GM12878 (cell line): ENCODE results near the gene VPS18. TPM values are rescaled to one million over a fixed set of nuclear protein-coding genes. Genes with fewer than 3 reads are reported as not detected.
A peak's percentile ranks its signal among the peaks of the same experiment; 100 is the strongest.

Experiments
- MTA3 ChIP-seq: IDR thresholded peaks from 2 replicates; pipeline ENCODE4 v1.6.1; 2012; ENCODE audit warnings: low read length, inconsistent platforms, borderline replicate concordance
- NFXL1 ChIP-seq: fragments of 450-650 bp; IDR thresholded peaks from 2 replicates; pipeline ENCODE4 v1.6.1; 2017; ENCODE audit warnings: antibody characterized with exemption, mild to moderate bottlenecking, borderline replicate concordance
- SMAD1 ChIP-seq: fragments of 450-650 bp; IDR thresholded peaks from 2 replicates; pipeline ENCODE4 v1.6.1; 2018; ENCODE audit warnings: mild to moderate bottlenecking, low read depth; ENCODE audit not compliant: partially characterized antibody
- STAT1 ChIP-seq: fragments of 450-650 bp; conservative IDR thresholded peaks from 2 replicates; pipeline ENCODE4 v1.6.1; 2014; ENCODE audit warnings: antibody characterized with exemption, mild to moderate bottlenecking
- polyA plus RNA-seq, 11 experiments: library from polyadenylated mRNA; depleted of rRNA in 4 of 11; unstranded in 6 of 11; stranded (reverse) in 5 of 11; fragments of >200 nt; fragmentation: Nextera tagmentation in 4 of 11; fragmentation: Illumina TruSeq in 1 of 11; extraction: Ambion mirVana in 4 of 11; extraction: Trizol in 1 of 11; gene quantifications; 1 replicate in 1 of 11; 2 replicates in 10 of 11; pipeline versions ENCODE4 v1.2.1 to v1.2.3, GENCODE V29; 2011 to 2016; ENCODE audit warnings: inconsistent platforms in 2 of 11, missing spikeins in 2 of 11, low read depth in 1 of 11
- total RNA-seq, 4 experiments: library from RNA; depleted of rRNA in 3 of 4; stranded (reverse); fragments of >200 nt in 3 of 4; fragmentation: Illumina TruSeq in 1 of 4; extraction: Trizol in 1 of 4; gene quantifications; 2 replicates each; pipeline versions ENCODE4 v1.2.1 to v1.2.3, GENCODE V29; 2013 to 2021
- TF ChIP-seq, protein P1 (sequence below): fragments of 450-650 bp; IDR thresholded peaks from 2 replicates; pipeline ENCODE4 v1.6.1; 2016; ENCODE audit warnings: mild to moderate bottlenecking
- TF ChIP-seq, protein P2 (sequence below): IDR thresholded peaks from 2 replicates; pipeline ENCODE4 v1.6.1; 2012; ENCODE audit warnings: low read depth, low read length, improper control_type of control experiment
- TF ChIP-seq, protein P3 (sequence below), 3 experiments: IDR thresholded peaks in 2 of 3; conservative IDR thresholded peaks in 1 of 3; 2 replicates each; pipeline ENCODE4 v1.5.1; 2011; ENCODE audit warnings: low read depth in 3 of 3, low read length in 3 of 3, mild to moderate bottlenecking in 3 of 3, control low read depth in 2 of 3, moderate library complexity in 2 of 3, inconsistent platforms in 1 of 3, mixed read lengths in 1 of 3; ENCODE audit not compliant: control insufficient read depth in 2 of 3, insufficient read depth in 1 of 3; ENCODE audit errors: extremely low read depth in 1 of 3
- TF ChIP-seq, protein P4 (sequence below): fragments of 450-650 bp; IDR thresholded peaks from 2 replicates; pipeline ENCODE4 v1.6.1; 2017; ENCODE audit warnings: borderline replicate concordance
- TF ChIP-seq, protein P5 (sequence below): fragments of 450-650 bp; IDR thresholded peaks from 2 replicates; pipeline ENCODE4 v1.6.1; 2016; ENCODE audit warnings: mild to moderate bottlenecking

VPS18 gene
- total and polyA plus RNA-seq, 10 of the 15 experiments (the other 5 are each of a cell fraction or from before 2014, with no cell fraction given) = 0.71 to 20.4 (median 10.6) TPM

DNA sequence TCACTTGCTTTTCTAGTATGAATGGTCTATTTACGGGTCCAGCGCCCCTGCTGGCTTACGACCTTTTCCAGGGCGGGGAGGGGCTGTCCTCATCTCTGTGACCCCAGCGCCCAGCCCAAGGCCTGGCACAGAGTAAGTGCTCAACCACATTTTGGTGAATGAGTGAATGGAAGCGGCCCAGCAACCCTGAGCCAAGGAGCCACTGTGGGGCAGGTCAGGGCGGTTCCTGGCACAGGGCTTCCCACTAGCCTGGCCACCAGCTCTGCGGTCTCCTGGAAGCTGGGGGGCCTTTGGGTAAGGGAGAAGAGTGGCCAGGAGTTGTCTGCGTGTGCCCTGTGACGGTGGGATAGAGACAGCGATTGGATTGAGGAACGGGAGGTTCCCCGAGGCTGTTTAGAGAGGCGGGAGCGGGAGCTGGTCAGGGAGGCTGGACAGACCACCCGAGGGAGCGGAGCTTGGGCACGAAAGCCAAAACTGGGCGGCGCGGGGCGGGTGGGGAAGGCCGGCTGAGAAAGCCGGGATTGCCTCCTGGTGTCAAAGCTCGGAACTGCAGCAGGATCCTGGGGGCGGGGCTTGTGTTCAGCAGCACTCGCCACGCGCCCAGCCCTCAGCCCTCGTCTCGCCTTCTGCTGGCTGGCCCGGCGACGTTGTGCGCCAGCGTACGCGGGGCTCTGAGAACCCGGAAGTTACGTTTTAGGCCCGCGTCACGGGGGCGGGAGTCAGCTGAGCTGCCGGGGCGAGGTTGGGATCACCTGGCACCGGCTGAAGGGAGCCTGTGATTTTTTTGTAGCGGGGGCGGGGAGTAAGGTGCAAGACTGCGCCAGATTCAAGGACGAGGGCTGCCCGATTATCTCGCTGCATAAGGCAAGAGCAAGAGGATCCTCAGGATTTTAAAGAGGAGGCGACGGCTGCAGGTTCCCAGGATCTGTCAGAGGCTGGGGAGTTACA is at the start of gene VPS18 (continued):
- TF ChIP-seq, protein P1, sequence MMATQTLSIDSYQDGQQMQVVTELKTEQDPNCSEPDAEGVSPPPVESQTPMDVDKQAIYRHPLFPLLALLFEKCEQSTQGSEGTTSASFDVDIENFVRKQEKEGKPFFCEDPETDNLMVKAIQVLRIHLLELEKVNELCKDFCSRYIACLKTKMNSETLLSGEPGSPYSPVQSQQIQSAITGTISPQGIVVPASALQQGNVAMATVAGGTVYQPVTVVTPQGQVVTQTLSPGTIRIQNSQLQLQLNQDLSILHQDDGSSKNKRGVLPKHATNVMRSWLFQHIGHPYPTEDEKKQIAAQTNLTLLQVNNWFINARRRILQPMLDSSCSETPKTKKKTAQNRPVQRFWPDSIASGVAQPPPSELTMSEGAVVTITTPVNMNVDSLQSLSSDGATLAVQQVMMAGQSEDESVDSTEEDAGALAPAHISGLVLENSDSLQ = 0 out of 2 replicates have a peak, but pooled peaks have one; percentile 40
- no peak for TF ChIP-seq NFXL1
- no peak for TF ChIP-seq STAT1
- TF ChIP-seq MTA3 = no peak
- TF ChIP-seq, protein P2, sequence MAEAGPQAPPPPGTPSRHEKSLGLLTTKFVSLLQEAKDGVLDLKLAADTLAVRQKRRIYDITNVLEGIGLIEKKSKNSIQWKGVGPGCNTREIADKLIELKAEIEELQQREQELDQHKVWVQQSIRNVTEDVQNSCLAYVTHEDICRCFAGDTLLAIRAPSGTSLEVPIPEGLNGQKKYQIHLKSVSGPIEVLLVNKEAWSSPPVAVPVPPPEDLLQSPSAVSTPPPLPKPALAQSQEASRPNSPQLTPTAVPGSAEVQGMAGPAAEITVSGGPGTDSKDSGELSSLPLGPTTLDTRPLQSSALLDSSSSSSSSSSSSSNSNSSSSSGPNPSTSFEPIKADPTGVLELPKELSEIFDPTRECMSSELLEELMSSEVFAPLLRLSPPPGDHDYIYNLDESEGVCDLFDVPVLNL = 0 out of 2 replicates have a peak, but pooled peaks have one; percentile 6
- TF ChIP-seq, protein P3, sequence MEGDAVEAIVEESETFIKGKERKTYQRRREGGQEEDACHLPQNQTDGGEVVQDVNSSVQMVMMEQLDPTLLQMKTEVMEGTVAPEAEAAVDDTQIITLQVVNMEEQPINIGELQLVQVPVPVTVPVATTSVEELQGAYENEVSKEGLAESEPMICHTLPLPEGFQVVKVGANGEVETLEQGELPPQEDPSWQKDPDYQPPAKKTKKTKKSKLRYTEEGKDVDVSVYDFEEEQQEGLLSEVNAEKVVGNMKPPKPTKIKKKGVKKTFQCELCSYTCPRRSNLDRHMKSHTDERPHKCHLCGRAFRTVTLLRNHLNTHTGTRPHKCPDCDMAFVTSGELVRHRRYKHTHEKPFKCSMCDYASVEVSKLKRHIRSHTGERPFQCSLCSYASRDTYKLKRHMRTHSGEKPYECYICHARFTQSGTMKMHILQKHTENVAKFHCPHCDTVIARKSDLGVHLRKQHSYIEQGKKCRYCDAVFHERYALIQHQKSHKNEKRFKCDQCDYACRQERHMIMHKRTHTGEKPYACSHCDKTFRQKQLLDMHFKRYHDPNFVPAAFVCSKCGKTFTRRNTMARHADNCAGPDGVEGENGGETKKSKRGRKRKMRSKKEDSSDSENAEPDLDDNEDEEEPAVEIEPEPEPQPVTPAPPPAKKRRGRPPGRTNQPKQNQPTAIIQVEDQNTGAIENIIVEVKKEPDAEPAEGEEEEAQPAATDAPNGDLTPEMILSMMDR (IDR thresholded peaks at IDR 0.05 in 2 of 3, conservative IDR thresholded peaks at IDR 0.05 in 1 of 3; ENCODE audit: control insufficient read depth in 2 of 3, extremely low read depth in 1 of 3, insufficient read depth in 1 of 3, low read depth in 3 of 3, low read length in 3 of 3) = peak; percentile 92 to 97 (median 96)
- no peak for TF ChIP-seq SMAD1
- TF ChIP-seq, protein P4, sequence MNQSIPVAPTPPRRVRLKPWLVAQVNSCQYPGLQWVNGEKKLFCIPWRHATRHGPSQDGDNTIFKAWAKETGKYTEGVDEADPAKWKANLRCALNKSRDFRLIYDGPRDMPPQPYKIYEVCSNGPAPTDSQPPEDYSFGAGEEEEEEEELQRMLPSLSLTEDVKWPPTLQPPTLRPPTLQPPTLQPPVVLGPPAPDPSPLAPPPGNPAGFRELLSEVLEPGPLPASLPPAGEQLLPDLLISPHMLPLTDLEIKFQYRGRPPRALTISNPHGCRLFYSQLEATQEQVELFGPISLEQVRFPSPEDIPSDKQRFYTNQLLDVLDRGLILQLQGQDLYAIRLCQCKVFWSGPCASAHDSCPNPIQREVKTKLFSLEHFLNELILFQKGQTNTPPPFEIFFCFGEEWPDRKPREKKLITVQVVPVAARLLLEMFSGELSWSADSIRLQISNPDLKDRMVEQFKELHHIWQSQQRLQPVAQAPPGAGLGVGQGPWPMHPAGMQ = no peak
- TF ChIP-seq, protein P5, sequence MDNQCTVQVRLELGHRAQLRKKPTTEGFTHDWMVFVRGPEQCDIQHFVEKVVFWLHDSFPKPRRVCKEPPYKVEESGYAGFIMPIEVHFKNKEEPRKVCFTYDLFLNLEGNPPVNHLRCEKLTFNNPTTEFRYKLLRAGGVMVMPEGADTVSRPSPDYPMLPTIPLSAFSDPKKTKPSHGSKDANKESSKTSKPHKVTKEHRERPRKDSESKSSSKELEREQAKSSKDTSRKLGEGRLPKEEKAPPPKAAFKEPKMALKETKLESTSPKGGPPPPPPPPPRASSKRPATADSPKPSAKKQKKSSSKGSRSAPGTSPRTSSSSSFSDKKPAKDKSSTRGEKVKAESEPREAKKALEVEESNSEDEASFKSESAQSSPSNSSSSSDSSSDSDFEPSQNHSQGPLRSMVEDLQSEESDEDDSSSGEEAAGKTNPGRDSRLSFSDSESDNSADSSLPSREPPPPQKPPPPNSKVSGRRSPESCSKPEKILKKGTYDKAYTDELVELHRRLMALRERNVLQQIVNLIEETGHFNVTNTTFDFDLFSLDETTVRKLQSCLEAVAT = no peak
